Thyroid gland (tissue), 4 donors: ENCODE results near the gene HIGD2A.

ENCODE experiments used
- CTCF ChIP-seq, 6 experiments: fragments of 200-600 bp in 3 of 6; fragments of 450-650 bp in 3 of 6; sonication (generic) in 3 of 6; IDR thresholded peaks; one replicate each; pipeline ENCODE4 v1.5.1; 2016 to 2019; ENCODE audit warnings: antibody characterized with exemption in 6 of 6, mild to moderate bottlenecking in 2 of 6, inconsistent platforms in 1 of 6, moderate library complexity in 1 of 6
- POLR2A ChIP-seq, 2 donors: fragments of 450-650 bp; IDR thresholded peaks; one replicate each; pipeline ENCODE4 v1.6.1; 2017; ENCODE audit warnings: antibody characterized with exemption in 2 of 2, mild to moderate bottlenecking in 2 of 2, moderate library complexity in 1 of 2

- TF ChIP-seq CTCF (IDR thresholded peaks at IDR 0.05) (no peak), POLR2A (IDR thresholded peaks at IDR 0.05) (no peak)
Observed at GRCh38 chr5:176429972-176430371, 41.4 kb downstream of the HIGD2A start.
